Measurements from ENCODE around the gene PSAT1. TPM values are rescaled to one million over a fixed set of nuclear protein-coding genes. Genes with fewer than 3 reads are reported as not detected.

Gene PSAT1
- polyA plus RNA-seq, 1 donor, result 4.9 TPM

- H3K36me3 ChIP-seq (ENCODE audit: control insufficient read depth, insufficient read depth, low read length), result peaks cover 3% of the 10 kb centered on the region
Measured at GRCh38 chr9:78303377-78304062, 6.6 kb downstream of the PSAT1 start.

GRCh38 chr9:78304357-78304756 lies 7.4 kb downstream of the PSAT1 start:
- WGBS (ENCODE audit: insufficient coverage, low lambda C conversion rate), result no CpG with 5 or more reads among the region's 1 CpG
- Histone ChIP-seq H3K36me3 (ENCODE audit: control insufficient read depth, insufficient read depth, low read length) (peaks cover 3% of the 10 kb centered on the region), H3K9me3 (ENCODE audit: control insufficient read depth, low read depth, low read length) (no peaks in the 10 kb centered on the region), H3K4me3 (ENCODE audit: low read length) (no peak overlapping the region), H3K27me3 (ENCODE audit: control insufficient read depth, insufficient read depth, low read length) (no peaks in the 10 kb centered on the region), H3K27ac (ENCODE audit: low read length) (no peak overlapping the region), H3K4me1 (ENCODE audit: control insufficient read depth, insufficient read depth, low read length) (no peaks in the 10 kb centered on the region)
- no peak for DNase-seq

More at GRCh38 chr9:78303377-78304062, 6.6 kb downstream of the PSAT1 start:
- Histone ChIP-seq H3K27me3 (ENCODE audit: control insufficient read depth, insufficient read depth, low read length) (peaks cover 3% of the 10 kb centered on the region), H3K9me3 (ENCODE audit: control insufficient read depth, low read depth, low read length) (no peaks in the 10 kb centered on the region), H3K4me3 (ENCODE audit: low read length) (no peak overlapping the region), H3K27ac (ENCODE audit: low read length) (no peak overlapping the region), H3K4me1 (ENCODE audit: control insufficient read depth, insufficient read depth, low read length) (peaks cover under 1% of the 10 kb centered on the region)
- WGBS (ENCODE audit: insufficient coverage, low lambda C conversion rate), result 100% methylated on average over 1 of the region's 3 CpGs
- DNase-seq, result no peak

- no peaks in the 10 kb centered on the region for H3K4me1 ChIP-seq (ENCODE audit: control insufficient read depth, insufficient read depth, low read length)
- no peak overlapping the region for H3K27ac ChIP-seq (ENCODE audit: low read length)
- H3K9me3 ChIP-seq (ENCODE audit: control insufficient read depth, low read depth, low read length), result no peaks in the 10 kb centered on the region
- no peaks in the 10 kb centered on the region for H3K27me3 ChIP-seq (ENCODE audit: control insufficient read depth, insufficient read depth, low read length)
- 100% methylated on average over 2 of the region's 16 CpGs for WGBS (ENCODE audit: insufficient coverage, low lambda C conversion rate)
- no peak overlapping the region for H3K4me3 ChIP-seq (ENCODE audit: low read length)
- no peak for DNase-seq
- peaks cover 3% of the 10 kb centered on the region for H3K36me3 ChIP-seq (ENCODE audit: control insufficient read depth, insufficient read depth, low read length)
Measured at GRCh38 chr9:78306222-78307076, 9.5 kb downstream of the PSAT1 start.

- Histone ChIP-seq H3K27me3 (ENCODE audit: control insufficient read depth, insufficient read depth, low read length) (no peaks in the 10 kb centered on the region), H3K27ac (ENCODE audit: low read length) (no peak overlapping the region), H3K4me1 (ENCODE audit: control insufficient read depth, insufficient read depth, low read length) (no peaks in the 10 kb centered on the region), H3K4me3 (ENCODE audit: low read length) (no peak overlapping the region), H3K36me3 (ENCODE audit: control insufficient read depth, insufficient read depth, low read length) (peaks cover 3% of the 10 kb centered on the region), H3K9me3 (ENCODE audit: control insufficient read depth, low read depth, low read length) (no peaks in the 10 kb centered on the region)
- no peak for DNase-seq
- WGBS (ENCODE audit: insufficient coverage, low lambda C conversion rate), result 75% methylated on average over 1 of the region's 2 CpGs
Measured at GRCh38 chr9:78307360-78307759, 10.4 kb downstream of the PSAT1 start.

DNA sequence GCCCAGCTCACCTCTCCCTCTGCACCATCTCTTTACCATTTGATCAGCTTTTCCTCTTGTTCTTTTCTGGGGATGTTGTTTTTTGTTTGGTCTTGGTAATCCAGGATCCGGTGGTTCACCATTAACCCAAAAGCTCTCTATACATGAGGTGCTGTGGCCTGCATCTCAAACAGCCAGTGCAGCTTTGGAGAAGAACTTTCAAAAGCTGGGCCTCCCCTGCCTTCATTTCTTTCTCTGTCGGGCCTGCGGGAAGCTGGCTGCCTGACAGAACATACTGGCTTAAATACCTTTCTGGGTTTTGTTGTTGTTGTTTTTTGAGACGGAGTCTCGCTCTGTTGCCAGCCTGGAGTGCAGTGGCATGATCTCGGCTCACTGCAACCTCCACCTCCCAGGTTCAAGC lies 12.1 kb downstream of the PSAT1 start:
- no peak overlapping the region for H3K4me3 ChIP-seq (ENCODE audit: low read length)
- no peaks in the 10 kb centered on the region for H3K4me1 ChIP-seq (ENCODE audit: control insufficient read depth, insufficient read depth, low read length)
- DNase-seq, result no peak
- H3K36me3 ChIP-seq (ENCODE audit: control insufficient read depth, insufficient read depth, low read length), result peaks cover 3% of the 10 kb centered on the region
- H3K27me3 ChIP-seq (ENCODE audit: control insufficient read depth, insufficient read depth, low read length), result no peaks in the 10 kb centered on the region
- no peaks in the 10 kb centered on the region for H3K9me3 ChIP-seq (ENCODE audit: control insufficient read depth, low read depth, low read length)
- H3K27ac ChIP-seq (ENCODE audit: low read length), result no peak overlapping the region
- no CpG with 5 or more reads among the region's 6 CpGs for WGBS (ENCODE audit: insufficient coverage, low lambda C conversion rate)

- Histone ChIP-seq H3K27ac (ENCODE audit: low read length) (no peak overlapping the region), H3K4me3 (ENCODE audit: low read length) (no peak overlapping the region), H3K36me3 (ENCODE audit: control insufficient read depth, insufficient read depth, low read length) (no peaks in the 10 kb centered on the region), H3K27me3 (ENCODE audit: control insufficient read depth, insufficient read depth, low read length) (no peaks in the 10 kb centered on the region), H3K9me3 (ENCODE audit: control insufficient read depth, low read depth, low read length) (no peaks in the 10 kb centered on the region), H3K4me1 (ENCODE audit: control insufficient read depth, insufficient read depth, low read length) (no peaks in the 10 kb centered on the region)
- no CpG with 5 or more reads among the region's 5 CpGs for WGBS (ENCODE audit: insufficient coverage, low lambda C conversion rate)
- DNase-seq, result no peak
Measured at GRCh38 chr9:78311075-78311474, 14.2 kb downstream of the PSAT1 start.

DNA sequence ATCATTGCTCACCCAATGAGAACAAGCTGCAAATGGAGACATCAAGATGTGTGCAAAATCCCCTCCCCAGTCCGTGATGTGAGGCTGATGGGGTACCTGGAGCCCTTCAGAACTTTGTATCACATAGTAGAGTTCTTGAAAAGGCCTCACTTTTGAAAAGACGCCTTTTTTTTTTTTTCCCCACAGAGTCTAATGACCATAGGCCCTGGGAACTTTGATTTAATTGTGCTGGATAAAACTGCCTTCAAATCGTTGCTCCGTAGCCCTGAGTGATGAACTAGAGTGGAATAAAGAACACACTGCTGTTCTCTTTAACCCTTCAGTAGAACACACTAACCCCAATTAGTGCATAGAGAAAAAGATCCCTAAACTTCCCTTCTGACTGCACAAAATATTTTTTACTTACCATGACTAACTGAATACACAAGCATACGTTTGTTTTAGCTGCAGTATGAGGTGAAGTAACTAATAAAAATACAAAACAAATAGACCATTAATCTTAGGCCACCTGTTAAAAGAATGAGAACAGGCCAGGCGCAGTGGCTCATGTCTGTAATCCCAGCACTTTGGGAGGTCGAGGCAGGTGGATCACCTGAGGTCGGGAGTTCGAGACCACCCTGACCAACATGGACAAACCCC lies 15.1 kb downstream of the PSAT1 start:
- no peak for DNase-seq
- Histone ChIP-seq H3K4me1 (ENCODE audit: control insufficient read depth, insufficient read depth, low read length) (no peaks in the 10 kb centered on the region), H3K36me3 (ENCODE audit: control insufficient read depth, insufficient read depth, low read length) (no peaks in the 10 kb centered on the region), H3K9me3 (ENCODE audit: control insufficient read depth, low read depth, low read length) (no peaks in the 10 kb centered on the region), H3K4me3 (ENCODE audit: low read length) (no peak overlapping the region), H3K27ac (ENCODE audit: low read length) (no peak overlapping the region), H3K27me3 (ENCODE audit: control insufficient read depth, insufficient read depth, low read length) (no peaks in the 10 kb centered on the region)
- WGBS (ENCODE audit: insufficient coverage, low lambda C conversion rate), result 57% methylated on average over 1 of the region's 9 CpGs

GRCh38 chr9:78314550-78314949 lies 17.6 kb downstream of the PSAT1 start:
- no peaks in the 10 kb centered on the region for H3K4me1 ChIP-seq (ENCODE audit: control insufficient read depth, insufficient read depth, low read length)
- H3K27me3 ChIP-seq (ENCODE audit: control insufficient read depth, insufficient read depth, low read length), result no peaks in the 10 kb centered on the region
- WGBS (ENCODE audit: insufficient coverage, low lambda C conversion rate), result no CpG with 5 or more reads among the region's 5 CpGs
- H3K9me3 ChIP-seq (ENCODE audit: control insufficient read depth, low read depth, low read length), result no peaks in the 10 kb centered on the region
- H3K4me3 ChIP-seq (ENCODE audit: low read length), result no peak overlapping the region
- no peaks in the 10 kb centered on the region for H3K36me3 ChIP-seq (ENCODE audit: control insufficient read depth, insufficient read depth, low read length)
- no peak overlapping the region for H3K27ac ChIP-seq (ENCODE audit: low read length)
- DNase-seq, result no peak

DNA sequence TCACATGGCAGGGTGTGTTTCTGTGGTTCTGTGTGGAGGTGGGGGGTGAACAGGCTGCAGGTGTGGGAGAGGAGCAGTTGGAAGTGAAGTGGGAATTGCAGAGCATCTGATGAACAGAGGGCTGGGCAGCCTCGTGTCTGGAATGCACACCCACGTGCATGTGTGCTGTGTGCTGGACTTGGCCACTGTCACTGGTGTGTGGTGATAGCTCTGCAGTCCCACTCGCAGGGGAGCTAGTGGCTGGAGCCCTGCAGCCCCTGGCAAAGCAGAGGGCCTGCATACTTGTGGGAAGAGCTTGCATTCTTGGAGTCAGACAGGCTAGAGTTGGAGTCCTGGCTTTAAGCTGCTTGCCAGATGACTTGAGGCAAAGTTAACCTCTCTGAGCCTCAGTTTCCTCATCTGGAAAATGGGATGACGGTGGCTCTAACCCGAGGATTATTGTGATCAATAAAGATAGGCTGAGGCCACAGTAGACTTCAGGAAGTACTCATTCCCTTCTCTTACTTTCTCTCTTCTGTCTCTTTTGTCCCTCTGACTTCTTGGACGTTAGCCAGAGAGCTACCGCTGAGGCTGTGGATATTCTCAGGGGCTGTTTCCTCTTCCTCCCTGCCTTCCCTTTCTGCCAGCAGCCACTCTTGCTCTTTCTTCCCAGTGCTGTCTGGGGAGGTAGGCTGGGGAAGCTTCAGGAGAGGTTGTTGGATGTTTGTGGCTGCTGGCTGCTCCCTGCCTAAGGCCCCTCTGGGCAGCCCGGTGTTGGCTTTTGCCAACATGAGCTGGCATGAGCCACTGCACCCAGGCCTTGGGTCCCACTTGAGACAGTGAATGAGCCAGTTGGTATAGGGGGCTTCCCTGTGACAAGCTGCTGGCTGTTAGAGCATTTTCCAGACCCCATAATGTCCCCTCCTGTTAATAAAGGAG lies 18.3 kb downstream of the PSAT1 start:
- WGBS (ENCODE audit: insufficient coverage, low lambda C conversion rate), result 90% methylated on average over 2 of the region's 8 CpGs
- H3K4me1 ChIP-seq (ENCODE audit: control insufficient read depth, insufficient read depth, low read length), result no peaks in the 10 kb centered on the region
- H3K36me3 ChIP-seq (ENCODE audit: control insufficient read depth, insufficient read depth, low read length), result no peaks in the 10 kb centered on the region
- H3K4me3 ChIP-seq (ENCODE audit: low read length), result no peak overlapping the region
- no peaks in the 10 kb centered on the region for H3K9me3 ChIP-seq (ENCODE audit: control insufficient read depth, low read depth, low read length)
- H3K27me3 ChIP-seq (ENCODE audit: control insufficient read depth, insufficient read depth, low read length), result no peaks in the 10 kb centered on the region
- H3K27ac ChIP-seq (ENCODE audit: low read length), result no peak overlapping the region
- DNase-seq, result no peak
